ENCODE results near the gene MSH3. TPM values are rescaled to one million over a fixed set of nuclear protein-coding genes. Genes with fewer than 3 reads are reported as not detected.

MSH3 gene
- total and polyA plus RNA-seq, 2 of the 8 experiments (the other 6 are each of a cell fraction or from before 2014, with no cell fraction given): 3.6 to 22.6 TPM

- Histone ChIP-seq H2AFZ (ENCODE audit: low read length) (no peak overlapping the region), H3K4me2 (ENCODE audit: insufficient read depth in 1 of 2, low read depth in 2 of 2, low read length in 2 of 2) (no peak overlapping the region), H3K23me2 (ENCODE audit: low read depth, low read length) (no peaks in the 10 kb centered on the region), H4K8ac (ENCODE audit: extremely low read depth, insufficient read depth, low read length) (no peak overlapping the region), H2BK20ac (ENCODE audit: low read length) (no peak overlapping the region), H3K36me3 (ENCODE audit: control insufficient read depth in 2 of 4, insufficient read depth in 4 of 4, low read length in 3 of 4) (no peaks in the 10 kb centered on the region), H3K9ac (replicated peaks in 1 of 4; ENCODE audit: extremely low read depth in 1 of 4, low read depth in 3 of 4, low read length in 3 of 4) (no peak overlapping the region), H2BK12ac (ENCODE audit: low read depth, low read length) (no peak overlapping the region), H4K91ac (replicated peaks; ENCODE audit: insufficient read length, low read length) (no peak overlapping the region), H3K14ac (ENCODE audit: insufficient read length) (no peak overlapping the region), H3K9me3 (ENCODE audit: insufficient read depth in 2 of 2, low read depth in 1 of 2, low read length in 1 of 2) (no peaks in the 10 kb centered on the region), H2AK5ac (ENCODE audit: low read depth, low read length) (no peak overlapping the region), H4K20me1 (replicated peaks in 1 of 2; ENCODE audit: control insufficient read depth in 1 of 2, insufficient read depth in 2 of 2, low read length in 2 of 2) (no peaks in the 10 kb centered on the region), H2BK5ac (ENCODE audit: low read depth, low read length) (no peak overlapping the region), H2BK120ac (replicated peaks; ENCODE audit: low read depth, low read length) (no peak overlapping the region), H3K18ac (ENCODE audit: extremely low read depth, low read length) (no peak overlapping the region), H3K4me3 (ENCODE audit: extremely low read depth in 1 of 4, insufficient read depth in 2 of 4, low read depth in 3 of 4, low read length in 4 of 4) (no peak overlapping the region), H3K23ac (ENCODE audit: insufficient read length) (no peak overlapping the region), H2BK15ac (ENCODE audit: low read length) (no peak overlapping the region), H4K5ac (ENCODE audit: insufficient read length, low read depth, low read length) (no peak overlapping the region), H3K27me3 (replicated peaks in 1 of 4; ENCODE audit: control insufficient read depth in 3 of 4, extremely low read depth in 1 of 4, insufficient read depth in 3 of 4, low read length in 3 of 4) (no peaks in the 10 kb centered on the region), H3K27ac (ENCODE audit: low read depth, low read length) (no peak overlapping the region), H3K56ac (replicated peaks; ENCODE audit: insufficient read length, low read depth, low read length) (no peak overlapping the region), H3K4me1 (replicated peaks in 1 of 4; ENCODE audit: control insufficient read depth in 3 of 4, insufficient read depth in 4 of 4, low read length in 3 of 4) (no peaks in the 10 kb centered on the region), H3K4ac (replicated peaks; ENCODE audit: insufficient read length, low read depth, low read length) (no peak overlapping the region), H3K79me2 (ENCODE audit: control insufficient read depth in 1 of 2, insufficient read depth in 2 of 2, low read length in 2 of 2) (no peaks in the 10 kb centered on the region), H3K79me1 (ENCODE audit: low read depth, low read length) (no peaks in the 10 kb centered on the region)
- POLR2A ChIA-PET (ENCODE audit: partially characterized antibody): no interaction called here
- CTCF ChIA-PET (ENCODE audit: partially characterized antibody): no interaction called here
- no peak for DNase-seq (ENCODE audit: low read depth in 1 of 2, low spot score in 2 of 2)
- FAIRE-seq: no peak
- TF ChIP-seq BRCA1 (IDR thresholded peaks at IDR 0.05; ENCODE audit: low read depth, low read length) (no peak), RAD21 (IDR thresholded peaks at IDR 0.05 in 1 of 2, conservative IDR thresholded peaks at IDR 0.05 in 1 of 2; ENCODE audit: low read depth in 2 of 2, low read length in 2 of 2) (no peak), SP2 (IDR thresholded peaks at IDR 0.05; ENCODE audit: low read length) (no peak), CREB1 (IDR thresholded peaks at IDR 0.05) (no peak), NRF1 (IDR thresholded peaks at IDR 0.05; ENCODE audit: low read depth, low read length) (no peak), TAF1 (IDR thresholded peaks at IDR 0.05; ENCODE audit: low read depth, low read length) (no peak)
- TF ChIP-seq, protein P1, sequence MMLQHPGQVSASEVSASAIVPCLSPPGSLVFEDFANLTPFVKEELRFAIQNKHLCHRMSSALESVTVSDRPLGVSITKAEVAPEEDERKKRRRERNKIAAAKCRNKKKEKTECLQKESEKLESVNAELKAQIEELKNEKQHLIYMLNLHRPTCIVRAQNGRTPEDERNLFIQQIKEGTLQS (IDR thresholded peaks at IDR 0.05; ENCODE audit: insufficient read depth, low read depth, low read length): no peak
- TF ChIP-seq, protein P2, sequence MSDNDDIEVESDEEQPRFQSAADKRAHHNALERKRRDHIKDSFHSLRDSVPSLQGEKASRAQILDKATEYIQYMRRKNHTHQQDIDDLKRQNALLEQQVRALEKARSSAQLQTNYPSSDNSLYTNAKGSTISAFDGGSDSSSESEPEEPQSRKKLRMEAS (IDR thresholded peaks at IDR 0.05): no peak
- TF ChIP-seq, protein P3, sequence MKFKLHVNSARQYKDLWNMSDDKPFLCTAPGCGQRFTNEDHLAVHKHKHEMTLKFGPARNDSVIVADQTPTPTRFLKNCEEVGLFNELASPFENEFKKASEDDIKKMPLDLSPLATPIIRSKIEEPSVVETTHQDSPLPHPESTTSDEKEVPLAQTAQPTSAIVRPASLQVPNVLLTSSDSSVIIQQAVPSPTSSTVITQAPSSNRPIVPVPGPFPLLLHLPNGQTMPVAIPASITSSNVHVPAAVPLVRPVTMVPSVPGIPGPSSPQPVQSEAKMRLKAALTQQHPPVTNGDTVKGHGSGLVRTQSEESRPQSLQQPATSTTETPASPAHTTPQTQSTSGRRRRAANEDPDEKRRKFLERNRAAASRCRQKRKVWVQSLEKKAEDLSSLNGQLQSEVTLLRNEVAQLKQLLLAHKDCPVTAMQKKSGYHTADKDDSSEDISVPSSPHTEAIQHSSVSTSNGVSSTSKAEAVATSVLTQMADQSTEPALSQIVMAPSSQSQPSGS (IDR thresholded peaks at IDR 0.05; ENCODE audit: low read length): no peak
Observed at GRCh38 chr5:80834710-80835109, 180.3 kb downstream of the MSH3 start.

Data from H1 (cell line).